Stomach (tissue), 9 donors: Measurements from ENCODE around the gene AMT. TPM values are rescaled to one million over a fixed set of nuclear protein-coding genes. Genes with fewer than 3 reads are reported as not detected.
"Not testable (repeated sequence)": the region's sequence is repeated elsewhere in the genome, so short reads cannot be mapped to it uniquely, and the experiment has no call there.

Source experiments
- DNase-seq, 2 donors: peaks; one replicate each; pipeline versions ENCODE4 v3.0.0 to v3.0.0-alpha.2; 2013 to 2019
- H3K27ac ChIP-seq, 5 donors: fragments of 200-600 bp in 4 of 5; sonication (generic) in 4 of 5; one replicate each; pipeline ENCODE4 v1.5.1; 2013 to 2019; ENCODE audit warnings: mild to moderate bottlenecking in 1 of 5, moderate library complexity in 1 of 5
- H3K27me3 ChIP-seq, 3 donors: fragments of 200-600 bp; sonication (generic); one replicate each; pipeline ENCODE4 v1.5.1; 2017 to 2019; ENCODE audit warnings: mixed run types in 1 of 3
- H3K36me3 ChIP-seq, 4 donors: fragments of 200-600 bp; sonication (generic); 1 replicate in 3 of 4; 2 replicates in 1 of 4; pipeline ENCODE4 v1.5.1; 2016 to 2019
- H3K4me1 ChIP-seq, 4 donors: fragments of 200-600 bp; sonication (generic); one replicate each; pipeline ENCODE4 v1.5.1; 2016 to 2019
- H3K4me3 ChIP-seq, 4 donors: fragments of 200-600 bp; sonication (generic) in 3 of 4; one replicate each; pipeline ENCODE4 v1.5.1; 2016 to 2019; ENCODE audit warnings: mild to moderate bottlenecking in 1 of 4
- H3K9me3 ChIP-seq, 4 donors: fragments of 200-600 bp; sonication (generic); one replicate each; pipeline ENCODE4 v1.5.1; 2016 to 2019
- CTCF ChIP-seq, 7 experiments: fragments of 450-650 bp in 4 of 7; fragments of 200-600 bp in 3 of 7; sonication (generic) in 3 of 7; IDR thresholded peaks; one replicate each; pipeline ENCODE4 v1.5.1; 2016 to 2019; ENCODE audit warnings: antibody characterized with exemption in 7 of 7, control low read depth in 2 of 7, mild to moderate bottlenecking in 1 of 7
- EP300 ChIP-seq: sonication (generic); formaldehyde crosslinking; IDR thresholded peaks from one replicate; pipeline ENCODE4 v1.6.1; 2017; ENCODE audit warnings: antibody characterized with exemption
- POLR2A ChIP-seq, 4 donors: fragments of 450-650 bp; IDR thresholded peaks; one replicate each; pipeline ENCODE4 v1.6.1; 2016; ENCODE audit warnings: antibody characterized with exemption in 4 of 4, control low read depth in 2 of 4, mild to moderate bottlenecking in 1 of 4, moderate library complexity in 1 of 4
- POLR2AphosphoS5 ChIP-seq, 3 donors: sonication (generic); formaldehyde crosslinking; IDR thresholded peaks; one replicate each; pipeline ENCODE4 v1.6.1; 2016; ENCODE audit warnings: antibody characterized with exemption in 3 of 3
- WGBS, 5 donors: extraction: QIAGEN DNeasy Blood & Tissue Kit in 3 of 5; methylation state at CpG; one replicate each; pipeline versions ENCODE4 v1.1.5 to v1.1.7; 2013 to 2018; 5-methylcytosine and 5-hydroxymethylcytosine counted together
- intact Hi-C: fragments of 100-400 bp; cut with DNase I; formaldehyde crosslinking; loops from one replicate; pipeline ENCODE4 v1.15.1; 2023; ENCODE audit warnings: low total_unique reads
- polyA plus RNA-seq, 3 donors: library from polyadenylated mRNA; stranded (reverse); fragments of 200-250 nt; gene quantifications; one replicate each; pipeline ENCODE4 v1.2.3, GENCODE V29; 2013
- total RNA-seq, 5 donors: library from RNA; depleted of rRNA; stranded (reverse); fragments of >200 nt; gene quantifications; one replicate each; pipeline versions ENCODE4 v1.1.0 to v1.2.3, GENCODE V29; 2014 to 2016
- donor health status: healthy with polysubstance abuse.
- donor health status: Bipolar disorder and iron deficiency.
- donor health status: healthy.

AMT gene
- total and polyA plus RNA-seq, 8 donors: 4.5 to 27.8 (median 13.8) TPM

GRCh38 chr3:49411535-49411967 lies 10.7 kb downstream of the AMT start:
- Histone ChIP-seq H3K9me3 (no peaks in the 10 kb centered on the region), H3K27ac (peak overlapping the region; percentile 96 to 100 (median 99)), H3K4me1 (peaks cover 59 to 82% (median 77%) of the 10 kb centered on the region in 4 donors), H3K4me3 (peak overlapping the region; percentile 72 to 98 (median 86)), H3K36me3 (peaks cover 0 to 23% (median 21%) of the 10 kb centered on the region in 4 donors), H3K27me3 (no peaks in the 10 kb centered on the region)
- 0 to 1% (median 0%) methylated on average over 8 to 59 of the region's 59 CpGs for WGBS, 5 donors
- intact Hi-C loops: no loop called here
- TF ChIP-seq EP300 (no peak), POLR2AphosphoS5 (IDR thresholded peaks at IDR 0.05) (peak in 1 of 3 donors; percentile 59)
- DNase-seq: peak; percentile 66 to 81

GRCh38 chr3:49410846-49411534 lies 11.3 kb downstream of the AMT start:
- H3K36me3 ChIP-seq: peaks cover 0 to 17% (median 15%) of the 10 kb centered on the region in 4 donors
- no peaks in the 10 kb centered on the region for H3K9me3 ChIP-seq
- peaks cover 58 to 82% (median 77%) of the 10 kb centered on the region in 4 donors for H3K4me1 ChIP-seq
- TF ChIP-seq POLR2A (IDR thresholded peaks at IDR 0.05) (no peak), POLR2AphosphoS5 (IDR thresholded peaks at IDR 0.05) (peak in 1 of 3 donors; percentile 2)
- no peaks in the 10 kb centered on the region for H3K27me3 ChIP-seq
- H3K27ac ChIP-seq: peak overlapping the region; percentile 96 to 100 (median 99)
- peak overlapping the region; percentile 72 to 98 (median 86) for H3K4me3 ChIP-seq
- intact Hi-C loops: no loop called here
- no peak for DNase-seq
- 0 to 1% (median 0%) methylated on average over 29 to 33 of the region's 33 CpGs for WGBS, 5 donors

GRCh38 chr3:49410066-49410845 lies 12.0 kb downstream of the AMT start:
- DNase-seq: no peak

GRCh38 chr3:49406571-49407565 lies 15.4 kb downstream of the AMT start:
- H3K4me1 ChIP-seq: peaks cover 43 to 87% (median 65%) of the 10 kb centered on the region in 4 donors
- TF ChIP-seq EP300 (no peak), POLR2AphosphoS5 (IDR thresholded peaks at IDR 0.05) (no peak), POLR2A (IDR thresholded peaks at IDR 0.05) (no peak), CTCF (IDR thresholded peaks at IDR 0.05) (no peak)
- no peaks in the 10 kb centered on the region for H3K27me3 ChIP-seq
- peak overlapping the region in 4 of 5 donors; percentile 2 to 72 (median 57) for H3K27ac ChIP-seq
- WGBS, 5 donors: 52 to 57% (median 53%) methylated on average over 17 of the region's 17 CpGs
- H3K9me3 ChIP-seq: no peaks in the 10 kb centered on the region
- H3K4me3 ChIP-seq: peak overlapping the region in 1 of 4 donors; percentile 6
- intact Hi-C loops: no loop called here
- peaks cover 0 to 14% (median 9%) of the 10 kb centered on the region in 4 donors for H3K36me3 ChIP-seq
- no peak for DNase-seq

More at GRCh38 chr3:49410066-49410845, 12.0 kb downstream of the AMT start:
- Histone ChIP-seq H3K4me1 (peaks cover 52 to 82% (median 76%) of the 10 kb centered on the region in 4 donors), H3K36me3 (peaks cover 0 to 10% (median 8%) of the 10 kb centered on the region in 4 donors), H3K27ac (peak overlapping the region in 4 of 5 donors; percentile 96 to 100 (median 98)), H3K27me3 (no peaks in the 10 kb centered on the region), H3K4me3 (peak overlapping the region; percentile 72 to 98 (median 86)), H3K9me3 (no peaks in the 10 kb centered on the region)
- TF ChIP-seq POLR2AphosphoS5 (IDR thresholded peaks at IDR 0.05) (no peak), POLR2A (IDR thresholded peaks at IDR 0.05) (no peak), CTCF (IDR thresholded peaks at IDR 0.05) (no peak), EP300 (no peak)
- WGBS, 5 donors: 11 to 19% (median 17%) methylated on average over 4 of the region's 4 CpGs
- intact Hi-C loops: no loop called here

GRCh38 chr3:49405570-49405969 lies 16.7 kb downstream of the AMT start:
- intact Hi-C loops, H3K27me3 ChIP-seq, DNase-seq, H3K9me3 ChIP-seq: not testable (repeated sequence)
- Histone ChIP-seq H3K36me3 (peaks cover 0 to 19% (median 9%) of the 10 kb centered on the region in 4 donors), H3K27ac (peak overlapping the region in 4 of 5 donors; percentile 25 to 72 (median 57)), H3K4me3 (peak overlapping the region in 1 of 4 donors; percentile 1), H3K4me1 (peaks cover 48 to 98% (median 72%) of the 10 kb centered on the region in 4 donors)
- 37 to 61% (median 55%) methylated on average over 9 of the region's 9 CpGs for WGBS, 5 donors
